WTC11 (cell line): ENCODE results near the gene IL17RD. TPM values are rescaled to one million over a fixed set of nuclear protein-coding genes. Genes with fewer than 3 reads are reported as not detected.

Experiments
- ATAC-seq: fragments of 200-7000 bp; cut with Tn5 transposase; 2 replicates; pipeline ENCODE4 v1.10.0; 2021; ENCODE audit warnings: mild to moderate bottlenecking, moderate library complexity
- CTCF ChIA-PET: fragments of 300-600 bp; sonication (Branson Sonifier 250); formaldehyde crosslinking; loops from one replicate; lab custom pipeline; 2021; ENCODE audit warnings: antibody characterized with exemption; lab: Charles Lee
- POLR2A ChIA-PET: fragments of 350-600 bp; sonication (Branson Sonifier 250); formaldehyde crosslinking; loops from one replicate; lab custom pipeline; 2021; ENCODE audit warnings: antibody characterized with exemption; lab: Charles Lee
- DNase-seq: peaks from one replicate; pipeline ENCODE4 v3.0.0; 2021; ENCODE audit warnings: low spot score
- H3K27ac Mint-ChIP-seq: 2 replicates; pipeline ENCODE4 v1.8.0; 2021; ENCODE audit warnings: mixed read lengths
- H3K27me3 Mint-ChIP-seq: 2 replicates; pipeline ENCODE4 v1.8.0; 2021; ENCODE audit warnings: low read depth, mild to moderate bottlenecking, moderate library complexity, mixed read lengths
- H3K36me3 Mint-ChIP-seq: 2 replicates; pipeline ENCODE4 v1.8.0; 2021; ENCODE audit warnings: mixed read lengths
- H3K4me1 Mint-ChIP-seq: 2 replicates; pipeline ENCODE4 v1.8.0; 2022; ENCODE audit warnings: mixed read lengths
- H3K4me3 Mint-ChIP-seq: 2 replicates; pipeline ENCODE4 v1.8.0; 2021; ENCODE audit warnings: mild to moderate bottlenecking, moderate library complexity, mixed read lengths
- H3K9me3 Mint-ChIP-seq: 2 replicates; pipeline ENCODE4 v1.8.0; 2021; ENCODE audit warnings: mixed read lengths
- ESRRA ChIP-seq: sonication (generic); formaldehyde crosslinking; IDR thresholded peaks from 2 replicates; pipeline ENCODE4 v1.8.1; 2022; ENCODE audit warnings: mild to moderate bottlenecking, missing genetic modification reagents, borderline replicate concordance
- HMGA2 ChIP-seq: fragments of 250-450 bp; sonication (Bioruptor Pico); IDR thresholded peaks from 2 replicates; pipeline ENCODE4 v1.4.0; 2021; ENCODE audit warnings: mild to moderate bottlenecking, moderate library complexity
- JAZF1 ChIP-seq: fragments of 250-450 bp; sonication (Bioruptor Pico); IDR thresholded peaks from 2 replicates; pipeline ENCODE4 v1.9.0; 2021; ENCODE audit warnings: moderate library complexity, mild to moderate bottlenecking, inconsistent platforms
- JUN ChIP-seq: sonication (generic); formaldehyde crosslinking; IDR thresholded peaks from 2 replicates; pipeline ENCODE4 v1.8.0; 2023; ENCODE audit warnings: mild to moderate bottlenecking, missing genetic modification reagents
- KAT7 ChIP-seq: sonication (generic); formaldehyde crosslinking; IDR thresholded peaks from 2 replicates; pipeline ENCODE4 v1.8.1; 2023; ENCODE audit warnings: missing genetic modification reagents, mild to moderate bottlenecking, borderline replicate concordance
- MXD4 ChIP-seq: fragments of 250-450 bp; sonication (Bioruptor Pico); IDR thresholded peaks from 2 replicates; pipeline ENCODE4 v1.8.0; 2021; ENCODE audit warnings: mild to moderate bottlenecking, moderate library complexity, borderline replicate concordance
- MYBL2 ChIP-seq: sonication (generic); formaldehyde crosslinking; IDR thresholded peaks from 2 replicates; pipeline ENCODE4 v1.8.1; 2023; ENCODE audit warnings: mild to moderate bottlenecking, moderate library complexity, missing genetic modification reagents
- NFE2L1 ChIP-seq: sonication (generic); formaldehyde crosslinking; IDR thresholded peaks from 2 replicates; pipeline ENCODE4 v1.8.1; 2023; ENCODE audit warnings: missing genetic modification reagents
- NR1H2 ChIP-seq: sonication (generic); formaldehyde crosslinking; IDR thresholded peaks from 2 replicates; pipeline ENCODE4 v1.9.0; 2021; ENCODE audit warnings: mild to moderate bottlenecking, moderate library complexity, missing genetic modification reagents
- NR2C2 ChIP-seq: sonication (generic); formaldehyde crosslinking; IDR thresholded peaks from 2 replicates; pipeline ENCODE4 v1.8.0; 2022; ENCODE audit warnings: mild to moderate bottlenecking, missing genetic modification reagents
- NR3C1 ChIP-seq: sonication (generic); formaldehyde crosslinking; conservative IDR thresholded peaks from 2 replicates; pipeline ENCODE4 v1.8.1; 2023; ENCODE audit warnings: low read depth, mild to moderate bottlenecking, missing genetic modification reagents
- RELA ChIP-seq: sonication (generic); formaldehyde crosslinking; IDR thresholded peaks from 2 replicates; pipeline ENCODE4 v1.8.1; 2022; ENCODE audit warnings: missing genetic modification reagents, mild to moderate bottlenecking, borderline replicate concordance
- RORB ChIP-seq: fragments of 250-450 bp; sonication (Bioruptor Pico); IDR thresholded peaks from 2 replicates; pipeline ENCODE4 v1.9.0; 2021; ENCODE audit warnings: mild to moderate bottlenecking
- SMAD4 ChIP-seq: sonication (generic); formaldehyde crosslinking; IDR thresholded peaks from 2 replicates; pipeline ENCODE4 v1.8.0; 2022; ENCODE audit warnings: mild to moderate bottlenecking, missing genetic modification reagents
- TCF7 ChIP-seq: sonication (generic); formaldehyde crosslinking; IDR thresholded peaks from 2 replicates; pipeline ENCODE4 v1.8.0; 2022; ENCODE audit warnings: mild to moderate bottlenecking, low read depth, missing genetic modification reagents, moderate library complexity
- TP53 ChIP-seq: sonication (generic); formaldehyde crosslinking; IDR thresholded peaks from 2 replicates; pipeline ENCODE4 v1.8.1; 2023; ENCODE audit warnings: mild to moderate bottlenecking, missing genetic modification reagents
- ZNF263 ChIP-seq: sonication (generic); formaldehyde crosslinking; IDR thresholded peaks from 2 replicates; pipeline ENCODE4 v1.8.1; 2022; ENCODE audit warnings: low read depth, mild to moderate bottlenecking, moderate library complexity, missing genetic modification reagents
- total RNA-seq: library from RNA; stranded (reverse); gene quantifications from 3 replicates; pipeline ENCODE4 v1.2.3, GENCODE V29; 2021
- TF ChIP-seq, protein P1 (sequence below): fragments of 200-600 bp; IDR thresholded peaks from 2 replicates; pipeline ENCODE4 v1.8.0; 2022; ENCODE audit warnings: antibody characterized with exemption
- TF ChIP-seq, protein P2 (sequence below): sonication (generic); formaldehyde crosslinking; IDR thresholded peaks from 2 replicates; pipeline ENCODE4 v1.8.1; 2023; ENCODE audit warnings: mild to moderate bottlenecking, missing genetic modification reagents, moderate library complexity
- TF ChIP-seq, protein P3 (sequence below): sonication (generic); formaldehyde crosslinking; IDR thresholded peaks from 2 replicates; pipeline ENCODE4 v1.8.0; 2022; ENCODE audit warnings: mild to moderate bottlenecking, missing genetic modification reagents
- TF ChIP-seq, protein P4 (sequence below): fragments of 250-450 bp; sonication (Bioruptor Pico); IDR thresholded peaks from 2 replicates; pipeline ENCODE4 v1.9.0; 2021; ENCODE audit warnings: moderate library complexity, mild to moderate bottlenecking, inconsistent platforms, borderline replicate concordance
- TF ChIP-seq, protein P5 (sequence below): fragments of 250-450 bp; sonication (Bioruptor Pico); IDR thresholded peaks from 2 replicates; pipeline ENCODE4 v1.9.0; 2021; ENCODE audit warnings: mild to moderate bottlenecking
- TF ChIP-seq, protein P6 (sequence below): sonication (generic); formaldehyde crosslinking; IDR thresholded peaks from 2 replicates; pipeline ENCODE4 v1.8.1; 2022; ENCODE audit warnings: mild to moderate bottlenecking, moderate library complexity, missing genetic modification reagents
- TF ChIP-seq, protein P7 (sequence below): sonication (generic); formaldehyde crosslinking; IDR thresholded peaks from 2 replicates; pipeline ENCODE4 v1.8.0; 2023; ENCODE audit warnings: missing genetic modification reagents
- TF ChIP-seq, protein P8 (sequence below): sonication (generic); formaldehyde crosslinking; IDR thresholded peaks from 2 replicates; pipeline ENCODE4 v1.8.0; 2022; ENCODE audit warnings: mild to moderate bottlenecking, missing genetic modification reagents
- TF ChIP-seq, protein P9 (sequence below): sonication (generic); formaldehyde crosslinking; IDR thresholded peaks from 2 replicates; pipeline ENCODE4 v1.8.1; 2023; ENCODE audit warnings: mild to moderate bottlenecking, missing genetic modification reagents

Gene IL17RD
- total RNA-seq, 1 experiment from 2014 or later, result 72.9 TPM

DNA sequence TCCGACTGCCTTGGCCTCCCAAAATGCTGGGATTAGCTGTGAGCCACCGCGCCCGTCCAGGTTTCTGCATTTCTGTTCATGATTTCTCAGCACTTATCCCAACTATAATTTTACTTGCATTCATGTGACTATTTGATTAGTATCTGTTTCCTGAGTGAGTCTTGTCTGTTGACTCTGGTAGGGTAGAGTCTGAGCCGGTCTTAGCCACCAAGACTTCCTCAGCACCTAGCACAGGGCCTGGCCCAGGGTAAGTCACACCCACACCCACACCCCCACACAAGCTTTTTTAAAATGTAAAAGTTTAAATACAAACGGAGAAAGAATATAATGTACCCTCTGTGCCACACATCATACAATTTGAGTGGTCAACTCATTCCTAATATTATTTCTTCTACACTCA lies 107.8 kb downstream of the IL17RD start:
- ATAC-seq, result no peak
- CTCF ChIA-PET, result no interaction called here
- H3K27ac Mint-ChIP-seq, result no peak overlapping the region
- no peak for DNase-seq
- TF ChIP-seq, protein P1, sequence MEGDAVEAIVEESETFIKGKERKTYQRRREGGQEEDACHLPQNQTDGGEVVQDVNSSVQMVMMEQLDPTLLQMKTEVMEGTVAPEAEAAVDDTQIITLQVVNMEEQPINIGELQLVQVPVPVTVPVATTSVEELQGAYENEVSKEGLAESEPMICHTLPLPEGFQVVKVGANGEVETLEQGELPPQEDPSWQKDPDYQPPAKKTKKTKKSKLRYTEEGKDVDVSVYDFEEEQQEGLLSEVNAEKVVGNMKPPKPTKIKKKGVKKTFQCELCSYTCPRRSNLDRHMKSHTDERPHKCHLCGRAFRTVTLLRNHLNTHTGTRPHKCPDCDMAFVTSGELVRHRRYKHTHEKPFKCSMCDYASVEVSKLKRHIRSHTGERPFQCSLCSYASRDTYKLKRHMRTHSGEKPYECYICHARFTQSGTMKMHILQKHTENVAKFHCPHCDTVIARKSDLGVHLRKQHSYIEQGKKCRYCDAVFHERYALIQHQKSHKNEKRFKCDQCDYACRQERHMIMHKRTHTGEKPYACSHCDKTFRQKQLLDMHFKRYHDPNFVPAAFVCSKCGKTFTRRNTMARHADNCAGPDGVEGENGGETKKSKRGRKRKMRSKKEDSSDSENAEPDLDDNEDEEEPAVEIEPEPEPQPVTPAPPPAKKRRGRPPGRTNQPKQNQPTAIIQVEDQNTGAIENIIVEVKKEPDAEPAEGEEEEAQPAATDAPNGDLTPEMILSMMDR, result no peak
- TF ChIP-seq ZNF263 (no peak), NR2C2 (CRISPR knock-in tag) (no peak), JUN (CRISPR knock-in tag) (no peak), NR1H2 (CRISPR knock-in tag) (no peak), MXD4 (CRISPR knock-in tag) (no peak), RELA (no peak), NFE2L1 (CRISPR knock-in tag) (no peak), ESRRA (CRISPR knock-in tag) (no peak), HMGA2 (no peak)
- TF ChIP-seq, protein P2, sequence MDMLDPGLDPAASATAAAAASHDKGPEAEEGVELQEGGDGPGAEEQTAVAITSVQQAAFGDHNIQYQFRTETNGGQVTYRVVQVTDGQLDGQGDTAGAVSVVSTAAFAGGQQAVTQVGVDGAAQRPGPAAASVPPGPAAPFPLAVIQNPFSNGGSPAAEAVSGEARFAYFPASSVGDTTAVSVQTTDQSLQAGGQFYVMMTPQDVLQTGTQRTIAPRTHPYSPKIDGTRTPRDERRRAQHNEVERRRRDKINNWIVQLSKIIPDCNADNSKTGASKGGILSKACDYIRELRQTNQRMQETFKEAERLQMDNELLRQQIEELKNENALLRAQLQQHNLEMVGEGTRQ (CRISPR knock-in tag), result no peak
- TF ChIP-seq, protein P3, sequence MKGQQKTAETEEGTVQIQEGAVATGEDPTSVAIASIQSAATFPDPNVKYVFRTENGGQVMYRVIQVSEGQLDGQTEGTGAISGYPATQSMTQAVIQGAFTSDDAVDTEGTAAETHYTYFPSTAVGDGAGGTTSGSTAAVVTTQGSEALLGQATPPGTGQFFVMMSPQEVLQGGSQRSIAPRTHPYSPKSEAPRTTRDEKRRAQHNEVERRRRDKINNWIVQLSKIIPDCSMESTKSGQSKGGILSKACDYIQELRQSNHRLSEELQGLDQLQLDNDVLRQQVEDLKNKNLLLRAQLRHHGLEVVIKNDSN, result no peak
- H3K4me1 Mint-ChIP-seq, result peaks cover 20% of the 10 kb centered on the region
- POLR2A ChIA-PET, result no interaction called here
- H3K36me3 Mint-ChIP-seq, result no peaks in the 10 kb centered on the region
- H3K27me3 Mint-ChIP-seq, result no peaks in the 10 kb centered on the region
- no peak overlapping the region for H3K4me3 Mint-ChIP-seq
- no peaks in the 10 kb centered on the region for H3K9me3 Mint-ChIP-seq

DNA sequence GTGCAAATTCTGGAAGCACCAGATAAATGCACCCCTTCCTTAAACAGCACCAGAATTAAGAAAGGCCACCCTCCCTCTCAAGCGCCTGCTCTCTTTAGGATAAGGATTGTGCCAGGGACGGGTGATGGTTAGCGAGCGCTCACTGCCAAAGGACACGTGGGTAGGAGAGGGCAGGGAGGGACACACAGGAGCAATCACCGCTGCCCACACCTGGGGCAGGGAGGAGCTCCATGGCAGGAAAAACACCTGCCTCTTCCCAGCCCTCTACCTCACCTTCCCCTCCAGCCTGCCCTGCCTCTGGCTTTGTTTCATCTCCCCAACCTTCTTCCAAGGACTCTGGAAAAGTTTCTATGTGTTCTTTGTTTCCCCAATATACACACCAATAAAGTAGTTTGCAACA lies 112.0 kb downstream of the IL17RD start:
- no peak for ATAC-seq
- POLR2A ChIA-PET, result no interaction called here
- TF ChIP-seq, protein P4, sequence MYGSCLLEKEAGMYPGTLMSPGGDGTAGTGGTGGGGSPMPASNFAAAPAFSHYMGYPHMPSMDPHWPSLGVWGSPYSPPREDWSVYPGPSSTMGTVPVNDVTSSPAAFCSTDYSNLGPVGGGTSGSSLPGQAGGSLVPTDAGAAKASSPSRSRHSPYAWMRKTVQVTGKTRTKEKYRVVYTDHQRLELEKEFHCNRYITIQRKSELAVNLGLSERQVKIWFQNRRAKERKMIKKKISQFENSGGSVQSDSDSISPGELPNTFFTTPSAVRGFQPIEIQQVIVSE (CRISPR knock-in tag), result no peak
- TF ChIP-seq, protein P5, sequence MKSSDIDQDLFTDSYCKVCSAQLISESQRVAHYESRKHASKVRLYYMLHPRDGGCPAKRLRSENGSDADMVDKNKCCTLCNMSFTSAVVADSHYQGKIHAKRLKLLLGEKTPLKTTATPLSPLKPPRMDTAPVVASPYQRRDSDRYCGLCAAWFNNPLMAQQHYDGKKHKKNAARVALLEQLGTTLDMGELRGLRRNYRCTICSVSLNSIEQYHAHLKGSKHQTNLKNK (CRISPR knock-in tag), result no peak
- no peak for TF ChIP-seq JAZF1 (CRISPR knock-in tag)
- TF ChIP-seq, protein P6, sequence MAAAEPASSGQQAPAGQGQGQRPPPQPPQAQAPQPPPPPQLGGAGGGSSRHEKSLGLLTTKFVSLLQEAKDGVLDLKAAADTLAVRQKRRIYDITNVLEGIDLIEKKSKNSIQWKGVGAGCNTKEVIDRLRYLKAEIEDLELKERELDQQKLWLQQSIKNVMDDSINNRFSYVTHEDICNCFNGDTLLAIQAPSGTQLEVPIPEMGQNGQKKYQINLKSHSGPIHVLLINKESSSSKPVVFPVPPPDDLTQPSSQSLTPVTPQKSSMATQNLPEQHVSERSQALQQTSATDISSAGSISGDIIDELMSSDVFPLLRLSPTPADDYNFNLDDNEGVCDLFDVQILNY (CRISPR knock-in tag), result no peak
- TF ChIP-seq, protein P7, sequence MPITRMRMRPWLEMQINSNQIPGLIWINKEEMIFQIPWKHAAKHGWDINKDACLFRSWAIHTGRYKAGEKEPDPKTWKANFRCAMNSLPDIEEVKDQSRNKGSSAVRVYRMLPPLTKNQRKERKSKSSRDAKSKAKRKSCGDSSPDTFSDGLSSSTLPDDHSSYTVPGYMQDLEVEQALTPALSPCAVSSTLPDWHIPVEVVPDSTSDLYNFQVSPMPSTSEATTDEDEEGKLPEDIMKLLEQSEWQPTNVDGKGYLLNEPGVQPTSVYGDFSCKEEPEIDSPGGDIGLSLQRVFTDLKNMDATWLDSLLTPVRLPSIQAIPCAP (CRISPR knock-in tag), result no peak
- no peak for TF ChIP-seq RELA
- TF ChIP-seq, protein P3, result no peak
- no peak for TF ChIP-seq MYBL2 (CRISPR knock-in tag)
- TF ChIP-seq SMAD4 (CRISPR knock-in tag), result no peak
- TF ChIP-seq, protein P8, sequence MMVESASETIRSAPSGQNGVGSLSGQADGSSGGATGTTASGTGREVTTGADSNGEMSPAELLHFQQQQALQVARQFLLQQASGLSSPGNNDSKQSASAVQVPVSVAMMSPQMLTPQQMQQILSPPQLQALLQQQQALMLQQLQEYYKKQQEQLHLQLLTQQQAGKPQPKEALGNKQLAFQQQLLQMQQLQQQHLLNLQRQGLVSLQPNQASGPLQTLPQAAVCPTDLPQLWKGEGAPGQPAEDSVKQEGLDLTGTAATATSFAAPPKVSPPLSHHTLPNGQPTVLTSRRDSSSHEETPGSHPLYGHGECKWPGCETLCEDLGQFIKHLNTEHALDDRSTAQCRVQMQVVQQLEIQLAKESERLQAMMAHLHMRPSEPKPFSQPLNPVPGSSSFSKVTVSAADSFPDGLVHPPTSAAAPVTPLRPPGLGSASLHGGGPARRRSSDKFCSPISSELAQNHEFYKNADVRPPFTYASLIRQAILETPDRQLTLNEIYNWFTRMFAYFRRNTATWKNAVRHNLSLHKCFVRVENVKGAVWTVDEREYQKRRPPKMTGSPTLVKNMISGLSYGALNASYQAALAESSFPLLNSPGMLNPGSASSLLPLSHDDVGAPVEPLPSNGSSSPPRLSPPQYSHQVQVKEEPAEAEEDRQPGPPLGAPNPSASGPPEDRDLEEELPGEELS, result no peak
- TF ChIP-seq, protein P9, sequence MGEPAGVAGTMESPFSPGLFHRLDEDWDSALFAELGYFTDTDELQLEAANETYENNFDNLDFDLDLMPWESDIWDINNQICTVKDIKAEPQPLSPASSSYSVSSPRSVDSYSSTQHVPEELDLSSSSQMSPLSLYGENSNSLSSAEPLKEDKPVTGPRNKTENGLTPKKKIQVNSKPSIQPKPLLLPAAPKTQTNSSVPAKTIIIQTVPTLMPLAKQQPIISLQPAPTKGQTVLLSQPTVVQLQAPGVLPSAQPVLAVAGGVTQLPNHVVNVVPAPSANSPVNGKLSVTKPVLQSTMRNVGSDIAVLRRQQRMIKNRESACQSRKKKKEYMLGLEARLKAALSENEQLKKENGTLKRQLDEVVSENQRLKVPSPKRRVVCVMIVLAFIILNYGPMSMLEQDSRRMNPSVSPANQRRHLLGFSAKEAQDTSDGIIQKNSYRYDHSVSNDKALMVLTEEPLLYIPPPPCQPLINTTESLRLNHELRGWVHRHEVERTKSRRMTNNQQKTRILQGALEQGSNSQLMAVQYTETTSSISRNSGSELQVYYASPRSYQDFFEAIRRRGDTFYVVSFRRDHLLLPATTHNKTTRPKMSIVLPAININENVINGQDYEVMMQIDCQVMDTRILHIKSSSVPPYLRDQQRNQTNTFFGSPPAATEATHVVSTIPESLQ (CRISPR knock-in tag), result no peak
- no peak for TF ChIP-seq ESRRA (CRISPR knock-in tag)
- no peak for TF ChIP-seq KAT7 (CRISPR knock-in tag)
- no peak for TF ChIP-seq HMGA2
- TF ChIP-seq TCF7, result no peak
- no peak for TF ChIP-seq RORB (CRISPR knock-in tag)
- TF ChIP-seq NR3C1, result no peak
- TF ChIP-seq TP53, result no peak
- Mint-ChIP-seq H3K27ac (peak overlapping the region; percentile 36; the same call in 1 of the 2 replicates), H3K9me3 (no peaks in the 10 kb centered on the region), H3K27me3 (no peaks in the 10 kb centered on the region), H3K4me3 (no peak overlapping the region), H3K4me1 (peaks cover 2% of the 10 kb centered on the region; the same call in 1 of the 2 replicates), H3K36me3 (no peaks in the 10 kb centered on the region)
- DNase-seq, result no peak
- CTCF ChIA-PET, result no interaction called here
